HG03159 (cell line): ENCODE results near the gene ANGPTL7.
"Not testable (repeated sequence)": the region's sequence is repeated elsewhere in the genome, so short reads cannot be mapped to it uniquely, and the experiment has no call there.

Experiments
- ATAC-seq: cut with Tn5 transposase; IDR thresholded peaks from one replicate; pipeline ENCODE4 v1.9.1; 2021; ENCODE audit warnings: mild to moderate bottlenecking, moderate library complexity; ENCODE audit not compliant: unreplicated experiment

ANGPTL7 gene

GRCh38 chr1:11168731-11169130 lies 20.4 kb upstream of the ANGPTL7 start:
- no peak for ATAC-seq

- no peak for ATAC-seq
Observed at GRCh38 chr1:11169202-11169601, 20.0 kb upstream of the ANGPTL7 start.

GRCh38 chr1:11170102-11170501 lies 19.1 kb upstream of the ANGPTL7 start:
- no peak for ATAC-seq

GRCh38 chr1:11174261-11174942 lies 14.8 kb upstream of the ANGPTL7 start:
- no peak for ATAC-seq

- ATAC-seq: no peak
Observed at GRCh38 chr1:11175461-11175860, 13.7 kb upstream of the ANGPTL7 start.

GRCh38 chr1:11176081-11176706 lies 13.0 kb upstream of the ANGPTL7 start:
- no peak for ATAC-seq

GRCh38 chr1:11178021-11179015 lies 10.8 kb upstream of the ANGPTL7 start:
- ATAC-seq: no peak

GRCh38 chr1:11179125-11179524 lies 10.0 kb upstream of the ANGPTL7 start:
- no peak for ATAC-seq

GRCh38 chr1:11179749-11180148 lies 9.4 kb upstream of the ANGPTL7 start:
- not testable (repeated sequence) for ATAC-seq

- no peak for ATAC-seq
Observed at GRCh38 chr1:11180342-11180744, 8.8 kb upstream of the ANGPTL7 start.

- no peak for ATAC-seq
Observed at GRCh38 chr1:11182884-11183283, 6.3 kb upstream of the ANGPTL7 start.

GRCh38 chr1:11184973-11185372 lies 4.2 kb upstream of the ANGPTL7 start:
- no peak for ATAC-seq

- no peak for ATAC-seq
Observed at GRCh38 chr1:11187000-11187399, 2.2 kb upstream of the ANGPTL7 start.

- ATAC-seq: no peak
Observed at GRCh38 chr1:11187494-11187893, 1.7 kb upstream of the ANGPTL7 start.

GRCh38 chr1:11187931-11188330 lies 1.2 kb upstream of the ANGPTL7 start:
- ATAC-seq: no peak

- ATAC-seq: no peak
Observed at GRCh38 chr1:11188381-11188780, 774 bp upstream of the ANGPTL7 start.

- no peak for ATAC-seq
Observed at GRCh38 chr1:11193376-11193775, 4.2 kb downstream of the ANGPTL7 start.

GRCh38 chr1:11194407-11195176 lies 5.4 kb downstream of the ANGPTL7 start:
- no peak for ATAC-seq

- ATAC-seq: no peak
Observed at GRCh38 chr1:11196945-11197344, 7.8 kb downstream of the ANGPTL7 start.

GRCh38 chr1:11197359-11197758 lies 8.2 kb downstream of the ANGPTL7 start:
- no peak for ATAC-seq

- ATAC-seq: no peak
Observed at GRCh38 chr1:11198257-11198656, 9.1 kb downstream of the ANGPTL7 start.
